Activated CD8-positive, alpha-beta memory T cell treated with anti-CD3 and anti-CD28 coated beads, Interleukin-2, amount 10 ng/mL, durations not matched to agents 7 days and 5 days (primary cell): ENCODE data around the gene OPA1. TPM values are rescaled to one million over a fixed set of nuclear protein-coding genes. Genes with fewer than 3 reads are reported as not detected.

Experiments used
- ATAC-seq: fragments of 150-1000 bp; cut with Tn5 transposase; one replicate; pipeline ENCODE4 v1.10.0; 2021; ENCODE audit warnings: moderate library complexity
- CTCF ChIA-PET: fragments of 350-600 bp; sonication (Branson Sonifier 250); formaldehyde crosslinking; loops from one replicate; lab custom pipeline; 2021; ENCODE audit warnings: antibody characterized with exemption; lab: Charles Lee
- DNase-seq: peaks from one replicate; pipeline ENCODE4 v3.0.0-alpha.2; 2020
- H3K27ac Mint-ChIP-seq: one replicate; pipeline ENCODE4 v1.8.0; 2021; ENCODE audit warnings: mild to moderate bottlenecking, mixed read lengths
- H3K27me3 Mint-ChIP-seq: one replicate; pipeline ENCODE4 v1.8.0; 2021; ENCODE audit warnings: mixed read lengths
- H3K36me3 Mint-ChIP-seq: one replicate; pipeline ENCODE4 v1.8.0; 2021; ENCODE audit warnings: mild to moderate bottlenecking, mixed read lengths
- H3K4me1 Mint-ChIP-seq: one replicate; pipeline ENCODE4 v1.8.0; 2021; ENCODE audit warnings: mixed read lengths
- H3K4me3 Mint-ChIP-seq: one replicate; pipeline ENCODE4 v1.8.0; 2021; ENCODE audit warnings: mild to moderate bottlenecking, moderate library complexity, mixed read lengths
- H3K9me3 Mint-ChIP-seq: one replicate; pipeline ENCODE4 v1.8.0; 2022; ENCODE audit warnings: low read depth, mixed read lengths
- total RNA-seq, 2 experiments: library from RNA; stranded (reverse); gene quantifications; one replicate each; pipeline ENCODE4 v1.2.3, GENCODE V29; 2021

Gene OPA1
- total RNA-seq, 2 experiments from 2014 or later = 56.5 to 61.7 TPM

- Mint-ChIP-seq H3K9me3 (no peaks in the 10 kb centered on the region), H3K27ac (no peak overlapping the region), H3K27me3 (peaks cover 8% of the 10 kb centered on the region), H3K36me3 (no peaks in the 10 kb centered on the region), H3K4me1 (no peaks in the 10 kb centered on the region), H3K4me3 (no peak overlapping the region)
- DNase-seq = no peak
- no peak for ATAC-seq
- CTCF ChIA-PET = no interaction called here
Observed at GRCh38 chr3:193731656-193732055, 138.6 kb downstream of the OPA1 start.

GRCh38 chr3:193732391-193732790, 139.4 kb downstream of the OPA1 start:
- no peaks in the 10 kb centered on the region for H3K4me1 Mint-ChIP-seq
- no peaks in the 10 kb centered on the region for H3K9me3 Mint-ChIP-seq
- CTCF ChIA-PET = no interaction called here
- no peak overlapping the region for H3K4me3 Mint-ChIP-seq
- H3K27ac Mint-ChIP-seq = no peak overlapping the region
- peaks cover 8% of the 10 kb centered on the region for H3K27me3 Mint-ChIP-seq
- no peaks in the 10 kb centered on the region for H3K36me3 Mint-ChIP-seq
- ATAC-seq (no peak), DNase-seq (no peak)

GRCh38 chr3:193732827-193733226, 139.8 kb downstream of the OPA1 start:
- CTCF ChIA-PET = no interaction called here
- Mint-ChIP-seq H3K4me1 (no peaks in the 10 kb centered on the region), H3K9me3 (no peaks in the 10 kb centered on the region), H3K4me3 (no peak overlapping the region), H3K27me3 (peaks cover 11% of the 10 kb centered on the region), H3K27ac (no peak overlapping the region), H3K36me3 (no peaks in the 10 kb centered on the region)
- DNase-seq (no peak), ATAC-seq (no peak)

- Mint-ChIP-seq H3K4me3 (no peak overlapping the region), H3K9me3 (no peaks in the 10 kb centered on the region), H3K27me3 (peaks cover 15% of the 10 kb centered on the region), H3K36me3 (no peaks in the 10 kb centered on the region), H3K4me1 (no peaks in the 10 kb centered on the region), H3K27ac (no peak overlapping the region)
- no peak for DNase-seq
- CTCF ChIA-PET = no interaction called here
- ATAC-seq = no peak
Observed at GRCh38 chr3:193734737-193735366, 141.8 kb downstream of the OPA1 start.

GRCh38 chr3:193735850-193736249, 142.8 kb downstream of the OPA1 start:
- no peaks in the 10 kb centered on the region for H3K9me3 Mint-ChIP-seq
- no peak overlapping the region for H3K27ac Mint-ChIP-seq
- DNase-seq (no peak), ATAC-seq (no peak)
- CTCF ChIA-PET = no interaction called here
- H3K36me3 Mint-ChIP-seq = no peaks in the 10 kb centered on the region
- no peak overlapping the region for H3K4me3 Mint-ChIP-seq
- no peaks in the 10 kb centered on the region for H3K4me1 Mint-ChIP-seq
- H3K27me3 Mint-ChIP-seq = peaks cover 16% of the 10 kb centered on the region

- Mint-ChIP-seq H3K36me3 (no peaks in the 10 kb centered on the region), H3K27me3 (peaks cover 16% of the 10 kb centered on the region), H3K4me1 (no peaks in the 10 kb centered on the region), H3K9me3 (no peaks in the 10 kb centered on the region), H3K27ac (no peak overlapping the region), H3K4me3 (no peak overlapping the region)
- ATAC-seq (no peak), DNase-seq (no peak)
- CTCF ChIA-PET = no interaction called here
Observed at GRCh38 chr3:193736616-193737015, 143.6 kb downstream of the OPA1 start.

GRCh38 chr3:193737191-193737751, 144.3 kb downstream of the OPA1 start:
- Mint-ChIP-seq H3K27me3 (peaks cover 20% of the 10 kb centered on the region), H3K4me3 (no peak overlapping the region), H3K4me1 (no peaks in the 10 kb centered on the region), H3K36me3 (no peaks in the 10 kb centered on the region), H3K9me3 (no peaks in the 10 kb centered on the region), H3K27ac (no peak overlapping the region)
- CTCF ChIA-PET = no interaction called here
- DNase-seq (no peak), ATAC-seq (no peak)

GRCh38 chr3:193742628-193743027, 149.6 kb downstream of the OPA1 start:
- Mint-ChIP-seq H3K9me3 (no peaks in the 10 kb centered on the region), H3K4me1 (peaks cover 6% of the 10 kb centered on the region), H3K27me3 (peaks cover 30% of the 10 kb centered on the region), H3K4me3 (no peak overlapping the region), H3K27ac (no peak overlapping the region), H3K36me3 (no peaks in the 10 kb centered on the region)
- ATAC-seq = no peak
- DNase-seq = no peak
- CTCF ChIA-PET = no interaction called here

- ATAC-seq (no peak), DNase-seq (no peak)
- Mint-ChIP-seq H3K27me3 (peaks cover 32% of the 10 kb centered on the region), H3K4me3 (no peak overlapping the region), H3K27ac (no peak overlapping the region), H3K9me3 (no peaks in the 10 kb centered on the region), H3K36me3 (no peaks in the 10 kb centered on the region), H3K4me1 (peaks cover 6% of the 10 kb centered on the region)
- CTCF ChIA-PET = interaction anchor here (0.9 kb wide), 1 partner anchor 572 kb away, joined by 3 read pairs; no protein-coding TSS in a partner anchor
Observed at GRCh38 chr3:193743702-193744047, 150.7 kb downstream of the OPA1 start.

GRCh38 chr3:193744048-193744821, 151.2 kb downstream of the OPA1 start:
- ATAC-seq = no peak
- Mint-ChIP-seq H3K4me3 (no peak overlapping the region), H3K36me3 (no peaks in the 10 kb centered on the region), H3K27me3 (peaks cover 38% of the 10 kb centered on the region), H3K27ac (no peak overlapping the region), H3K9me3 (no peaks in the 10 kb centered on the region), H3K4me1 (peaks cover 6% of the 10 kb centered on the region)
- CTCF ChIA-PET = interaction anchor here (0.9 kb wide), 1 partner anchor 571 kb away, joined by 3 read pairs; no protein-coding TSS in a partner anchor
- DNase-seq = no peak

GRCh38 chr3:193744822-193745684, 152.0 kb downstream of the OPA1 start:
- CTCF ChIA-PET = interaction anchor here (0.9 kb wide), 1 partner anchor 570 kb away, joined by 3 read pairs; no protein-coding TSS in a partner anchor

GRCh38 chr3:193746832-193747231, 153.8 kb downstream of the OPA1 start:
- DNase-seq (no peak), ATAC-seq (no peak)
- H3K9me3 Mint-ChIP-seq = no peaks in the 10 kb centered on the region
- no peak overlapping the region for H3K4me3 Mint-ChIP-seq
- peaks cover 38% of the 10 kb centered on the region for H3K27me3 Mint-ChIP-seq
- no peaks in the 10 kb centered on the region for H3K36me3 Mint-ChIP-seq
- no peak overlapping the region for H3K27ac Mint-ChIP-seq
- peaks cover 6% of the 10 kb centered on the region for H3K4me1 Mint-ChIP-seq
- CTCF ChIA-PET = no interaction called here

More at GRCh38 chr3:193744822-193745684, 152.0 kb downstream of the OPA1 start:
- H3K4me1 Mint-ChIP-seq = peaks cover 6% of the 10 kb centered on the region
- DNase-seq (no peak), ATAC-seq (no peak)
- no peak overlapping the region for H3K4me3 Mint-ChIP-seq
- no peaks in the 10 kb centered on the region for H3K36me3 Mint-ChIP-seq
- no peak overlapping the region for H3K27ac Mint-ChIP-seq
- peaks cover 35% of the 10 kb centered on the region for H3K27me3 Mint-ChIP-seq
- no peaks in the 10 kb centered on the region for H3K9me3 Mint-ChIP-seq
